Measurements from ENCODE around the gene NANOG. TPM values are rescaled to one million over a fixed set of nuclear protein-coding genes. Genes with fewer than 3 reads are reported as not detected.
"Not testable (repeated sequence)": the region's sequence is repeated elsewhere in the genome, so short reads cannot be mapped to it uniquely, and the experiment has no call there.

Gene NANOG
- total and polyA plus RNA-seq, 8 donors = 0.18 to 53.1 TPM; not detected in 6

GRCh38 chr12:7832059-7832696, 43.0 kb downstream of the NANOG start:
- H3K4me1 ChIP-seq = no peaks in the 10 kb centered on the region
- no peak overlapping the region for H3K27ac ChIP-seq
- peak in 1 of 2 donors; percentile 71 for DNase-seq
- intact Hi-C loops (cut with DNase I; ENCODE audit: low total_unique reads) = no loop called here
- no peak overlapping the region for H3K4me3 ChIP-seq
- H3K27me3 ChIP-seq = no peaks in the 10 kb centered on the region
- H3K9me3 ChIP-seq = no peaks in the 10 kb centered on the region
- H3K36me3 ChIP-seq = no peaks in the 10 kb centered on the region
- 53 to 62% (median 58%) methylated on average over 6 of the region's 6 CpGs for WGBS, 5 donors
- TF ChIP-seq EP300 (IDR thresholded peaks at IDR 0.05) = no peak
- peak in 3 of 7 experiments; percentile 24 to 30 (median 29) for TF ChIP-seq CTCF (IDR thresholded peaks at IDR 0.05)

- H3K27me3 ChIP-seq; H3K4me1 ChIP-seq; H3K36me3 ChIP-seq; DNase-seq; H3K9me3 ChIP-seq; H3K4me3 ChIP-seq; intact Hi-C loops (cut with DNase I; ENCODE audit: low total_unique reads); H3K27ac ChIP-seq: not testable (repeated sequence)
- 70 to 81% (median 78%) methylated on average over 6 of the region's 6 CpGs for WGBS, 5 donors
Observed at GRCh38 chr12:7833201-7833600, 44.0 kb downstream of the NANOG start.

- Histone ChIP-seq H3K27ac (no peak overlapping the region), H3K36me3 (no peaks in the 10 kb centered on the region), H3K4me1 (no peaks in the 10 kb centered on the region), H3K27me3 (no peaks in the 10 kb centered on the region), H3K9me3 (no peaks in the 10 kb centered on the region), H3K4me3 (no peak overlapping the region)
- WGBS, 5 donors = 85 to 93% (median 91%) methylated on average over 4 of the region's 4 CpGs
- TF ChIP-seq EP300 (IDR thresholded peaks at IDR 0.05) (no peak), POLR2AphosphoS5 (IDR thresholded peaks at IDR 0.05) (no peak), CTCF (IDR thresholded peaks at IDR 0.05) (no peak), POLR2A (IDR thresholded peaks at IDR 0.05) (no peak)
- intact Hi-C loops (cut with DNase I; ENCODE audit: low total_unique reads) = no loop called here
- DNase-seq = no peak
Observed at GRCh38 chr12:7833831-7834230, 44.6 kb downstream of the NANOG start.

GRCh38 chr12:7834701-7835100, 45.5 kb downstream of the NANOG start:
- WGBS, 5 donors = 59 to 89% (median 73%) methylated on average over 1 of the region's 1 CpG
- TF ChIP-seq CTCF (IDR thresholded peaks at IDR 0.05) (no peak), POLR2AphosphoS5 (IDR thresholded peaks at IDR 0.05) (no peak)
- Histone ChIP-seq H3K27ac (no peak overlapping the region), H3K4me1 (no peaks in the 10 kb centered on the region), H3K27me3 (no peaks in the 10 kb centered on the region), H3K9me3 (no peaks in the 10 kb centered on the region), H3K4me3 (no peak overlapping the region), H3K36me3 (no peaks in the 10 kb centered on the region)
- intact Hi-C loops (cut with DNase I; ENCODE audit: low total_unique reads) = no loop called here
- no peak for DNase-seq

GRCh38 chr12:7835116-7835515, 45.9 kb downstream of the NANOG start:
- WGBS, 5 donors = 65 to 74% (median 67%) methylated on average over 9 of the region's 9 CpGs
- TF ChIP-seq EP300 (IDR thresholded peaks at IDR 0.05) (no peak), POLR2AphosphoS5 (IDR thresholded peaks at IDR 0.05) (no peak), POLR2A (IDR thresholded peaks at IDR 0.05) (no peak), CTCF (IDR thresholded peaks at IDR 0.05) (no peak)
- Histone ChIP-seq H3K36me3 (no peaks in the 10 kb centered on the region), H3K4me1 (no peaks in the 10 kb centered on the region), H3K4me3 (no peak overlapping the region), H3K27ac (no peak overlapping the region), H3K27me3 (no peaks in the 10 kb centered on the region), H3K9me3 (no peaks in the 10 kb centered on the region)
- DNase-seq = no peak
- intact Hi-C loops (cut with DNase I; ENCODE audit: low total_unique reads) = no loop called here

All from stomach (tissue), 9 donors.